Mononuclear cell (primary cell): ENCODE data around the gene PODXL2. TPM values are rescaled to one million over a fixed set of nuclear protein-coding genes. Genes with fewer than 3 reads are reported as not detected.

Experiments
- H3K27me3 ChIP-seq: 2 replicates; pipeline ENCODE4 v1.6.0; 2011; ENCODE audit warnings: low read length, control low read depth; ENCODE audit not compliant: insufficient read depth
- H3K4me1 ChIP-seq: 2 replicates; pipeline ENCODE4 v1.5.1; 2011; ENCODE audit warnings: mild to moderate bottlenecking, low read length, control low read depth; ENCODE audit not compliant: insufficient read depth
- H3K4me3 ChIP-seq: 2 replicates; pipeline ENCODE4 v1.5.1; 2011; ENCODE audit warnings: mild to moderate bottlenecking, low read length, moderate library complexity
- H3K9me3 ChIP-seq: 2 replicates; pipeline ENCODE4 v1.5.1; 2011; ENCODE audit warnings: low read depth, mild to moderate bottlenecking, control low read depth, low read length
- total RNA-seq: library from RNA; depleted of rRNA; stranded (reverse); fragments of >200 nt; gene quantifications from one replicate; pipeline ENCODE4 v1.2.3, GENCODE V29; 2012

PODXL2 gene
- total RNA-seq, 1 donor, result 1.9 TPM

DNA sequence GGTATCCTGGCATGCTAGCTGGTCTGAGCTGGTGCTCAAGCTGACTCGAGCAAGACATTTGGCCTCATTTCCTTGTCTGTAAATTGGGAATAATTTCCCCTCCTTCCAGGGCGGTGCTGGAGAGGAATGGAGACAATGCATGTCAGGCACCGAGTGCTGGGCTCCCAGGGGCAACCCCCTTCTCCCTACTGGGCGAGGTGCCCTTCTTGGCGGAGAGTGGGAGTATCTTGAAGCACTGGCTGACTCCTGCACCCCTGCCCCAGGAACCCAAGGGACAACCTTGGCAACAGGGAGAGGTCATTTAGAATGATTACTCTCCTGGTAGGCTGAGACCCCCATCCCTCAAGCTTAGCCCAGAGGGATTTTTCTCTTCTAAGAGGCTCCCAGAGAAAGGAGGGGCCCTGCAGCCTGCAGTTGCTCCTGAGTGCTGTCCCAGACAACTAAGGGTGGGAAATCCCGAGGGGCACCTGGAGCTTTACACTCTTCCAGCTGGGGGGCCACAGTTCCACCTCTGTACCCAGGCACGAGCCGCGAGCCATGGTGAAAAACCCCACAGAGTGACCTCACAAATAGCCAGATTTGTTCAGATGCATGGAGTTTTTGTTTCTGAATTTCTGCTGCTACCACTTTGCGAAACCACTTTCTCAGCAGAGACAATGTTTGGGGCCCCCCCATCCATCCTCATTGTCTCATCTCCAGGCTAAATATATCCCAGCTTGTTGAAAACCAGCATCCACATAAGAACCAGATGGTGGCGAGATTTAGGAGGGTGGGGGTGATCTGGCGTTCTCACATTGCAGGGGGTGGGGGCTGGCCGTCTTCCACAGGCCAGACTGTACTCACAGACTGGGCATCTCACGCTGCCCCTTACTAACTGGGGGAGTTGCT lies 88.6 kb downstream of the PODXL2 start:
- Histone ChIP-seq H3K4me3 (no peak overlapping the region), H3K27me3 (no peaks in the 10 kb centered on the region), H3K9me3 (no peaks in the 10 kb centered on the region), H3K4me1 (no peaks in the 10 kb centered on the region)

GRCh38 chr3:127718245-127718915 lies 89.4 kb downstream of the PODXL2 start:
- no peaks in the 10 kb centered on the region for H3K9me3 ChIP-seq
- H3K27me3 ChIP-seq, result no peaks in the 10 kb centered on the region
- no peak overlapping the region for H3K4me3 ChIP-seq
- H3K4me1 ChIP-seq, result no peaks in the 10 kb centered on the region

DNA sequence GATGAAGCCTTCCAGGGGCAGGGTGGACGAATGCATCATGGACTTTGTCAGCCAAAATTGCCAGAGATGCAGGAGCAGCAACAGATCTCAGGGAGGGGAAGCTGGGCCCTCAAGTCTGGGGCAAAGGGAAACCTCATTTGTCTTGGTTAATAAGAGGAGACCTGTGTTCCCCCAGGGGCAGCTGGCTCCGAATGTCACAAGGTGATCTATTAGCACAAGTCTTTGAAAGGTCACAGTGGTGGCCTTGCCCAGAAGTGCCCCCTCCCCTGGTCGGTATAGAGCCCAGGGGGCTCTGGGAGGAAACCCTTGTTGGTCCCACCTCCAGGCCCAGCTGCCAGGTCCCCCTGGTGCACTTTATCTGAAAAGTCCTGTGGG lies 89.9 kb downstream of the PODXL2 start:
- H3K27me3 ChIP-seq, result no peaks in the 10 kb centered on the region
- no peaks in the 10 kb centered on the region for H3K9me3 ChIP-seq
- H3K4me3 ChIP-seq, result no peak overlapping the region
- no peaks in the 10 kb centered on the region for H3K4me1 ChIP-seq

DNA sequence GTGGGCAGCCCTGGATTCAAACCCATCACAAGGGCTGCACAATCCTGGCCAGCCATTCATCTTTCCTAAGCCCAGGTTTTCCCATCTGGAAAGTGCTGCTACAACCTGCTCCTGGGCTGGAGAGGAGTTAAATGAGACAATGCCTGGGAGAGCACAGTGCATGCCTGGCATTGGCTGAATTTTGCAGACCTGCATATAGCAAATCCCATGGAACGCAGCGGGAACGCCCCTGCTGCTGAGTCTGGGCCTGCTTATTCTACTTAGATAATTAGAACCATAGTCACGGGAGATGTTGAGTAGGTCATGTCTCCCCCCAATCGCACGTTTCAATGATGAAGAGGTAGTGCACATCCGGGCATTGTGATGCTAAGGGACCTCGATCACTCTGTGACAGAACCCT lies 90.4 kb downstream of the PODXL2 start:
- no peaks in the 10 kb centered on the region for H3K4me1 ChIP-seq
- H3K27me3 ChIP-seq, result no peaks in the 10 kb centered on the region
- no peaks in the 10 kb centered on the region for H3K9me3 ChIP-seq
- no peak overlapping the region for H3K4me3 ChIP-seq

DNA sequence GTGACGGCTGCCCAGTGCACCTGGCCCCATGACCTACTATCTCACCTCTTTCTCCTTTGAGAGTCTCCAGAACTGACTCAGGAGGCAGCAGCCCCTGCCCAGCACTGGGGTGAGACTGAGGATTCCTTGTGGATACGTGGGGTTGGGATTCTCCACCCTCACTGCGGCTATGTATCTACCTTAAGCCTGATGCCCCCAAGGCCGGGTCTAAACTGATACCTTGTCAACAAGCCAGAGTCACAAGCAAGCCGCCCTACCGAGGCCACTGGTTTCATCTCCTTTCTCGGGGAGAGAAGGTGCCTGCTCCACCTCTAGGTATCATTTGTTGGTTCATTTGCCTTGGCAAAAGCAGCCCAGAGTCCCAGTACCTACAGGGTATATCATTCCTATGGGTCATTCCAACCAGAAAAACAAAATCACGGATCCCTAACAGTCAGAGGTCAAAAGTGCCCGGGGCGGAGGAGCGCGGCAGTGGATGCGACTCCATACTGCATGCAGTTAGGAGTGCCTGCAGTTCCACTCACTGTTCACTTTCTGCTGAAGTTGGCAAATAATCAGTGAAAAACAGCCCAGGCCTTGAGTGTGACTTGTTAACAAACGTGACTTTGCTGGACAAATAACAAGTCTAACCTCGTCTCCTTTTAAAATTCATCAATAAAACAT lies 91.3 kb downstream of the PODXL2 start:
- Histone ChIP-seq H3K9me3 (no peaks in the 10 kb centered on the region), H3K4me1 (no peaks in the 10 kb centered on the region), H3K27me3 (no peaks in the 10 kb centered on the region), H3K4me3 (no peak overlapping the region)

DNA sequence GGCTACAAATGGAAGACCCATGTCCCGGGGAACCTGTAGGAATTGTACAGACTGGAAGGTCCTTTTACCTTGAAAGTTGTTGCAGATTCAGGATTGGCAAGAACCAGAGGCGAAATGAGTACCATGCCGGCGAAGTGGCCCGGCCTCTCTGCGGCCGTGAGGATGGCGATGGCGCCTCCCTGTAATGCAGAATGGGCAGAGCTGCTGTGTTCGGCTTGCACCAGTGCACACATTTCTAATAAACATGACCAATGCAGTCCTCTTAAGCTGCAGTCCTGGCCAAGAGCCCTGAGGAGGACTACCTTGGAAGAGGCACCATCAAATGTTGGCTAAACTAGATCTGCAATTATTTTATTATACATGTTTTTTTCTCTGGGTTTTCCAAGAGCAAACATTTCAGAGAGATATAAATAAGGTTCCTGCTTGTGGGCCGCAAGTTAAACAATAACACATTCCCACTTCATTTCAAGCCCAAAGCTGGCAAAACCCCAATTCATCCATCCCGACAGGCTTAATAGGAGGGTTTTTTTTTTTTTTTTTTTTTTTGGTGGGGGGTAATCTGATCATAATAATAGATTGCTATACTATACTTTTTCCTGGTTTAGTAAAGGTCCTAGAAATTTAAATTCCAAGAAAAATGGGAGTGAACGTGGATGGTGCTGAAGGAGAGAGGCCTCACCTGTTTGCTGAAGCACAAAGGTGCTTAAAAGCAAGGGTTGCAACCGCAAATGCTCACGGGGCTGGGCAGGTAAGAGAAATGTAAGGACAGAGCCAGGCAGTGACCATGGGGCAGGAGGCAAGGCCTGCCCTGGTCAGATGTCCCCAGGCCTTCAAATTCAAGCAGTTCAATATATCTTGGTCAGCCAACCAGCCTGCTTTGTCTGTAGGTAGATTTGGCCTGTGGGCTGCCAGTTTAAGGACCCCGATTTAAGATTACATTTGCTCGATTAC lies 92.3 kb downstream of the PODXL2 start:
- H3K4me1 ChIP-seq, result no peaks in the 10 kb centered on the region
- H3K9me3 ChIP-seq, result no peaks in the 10 kb centered on the region
- H3K4me3 ChIP-seq, result no peak overlapping the region
- H3K27me3 ChIP-seq, result no peaks in the 10 kb centered on the region

DNA sequence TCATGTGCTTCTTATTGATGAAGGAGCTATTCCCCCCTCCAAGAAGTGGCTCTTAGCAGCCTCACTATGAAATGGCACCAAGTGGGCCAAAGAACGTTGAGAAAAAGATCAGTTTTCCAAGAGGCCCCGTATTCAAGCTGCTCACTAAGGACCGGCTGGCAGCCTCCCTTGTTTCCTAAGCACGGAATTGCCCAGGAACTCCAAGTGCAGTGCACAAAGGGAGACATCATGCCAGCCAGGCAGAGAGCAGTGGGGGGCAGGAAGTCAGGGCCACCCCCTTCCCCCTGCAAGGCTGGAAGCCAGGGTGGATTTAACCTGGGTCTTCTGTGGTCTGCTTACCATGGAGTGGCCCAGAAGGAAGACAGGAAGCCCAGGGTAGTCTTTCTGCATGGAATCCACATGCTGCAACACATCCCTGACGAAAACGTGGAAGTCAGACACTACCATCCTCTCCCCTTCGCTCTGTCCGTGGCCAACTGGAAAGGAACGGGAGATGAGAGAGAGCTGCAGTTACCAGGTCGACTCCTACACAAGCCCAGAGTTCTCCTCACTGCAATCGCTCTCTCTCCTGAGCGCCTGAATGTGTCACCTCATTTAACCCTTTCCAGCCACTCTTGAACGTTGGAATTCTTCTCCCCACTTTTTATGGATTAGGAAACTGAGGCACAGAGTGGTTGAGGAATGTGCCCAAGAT lies 93.3 kb downstream of the PODXL2 start:
- Histone ChIP-seq H3K27me3 (no peaks in the 10 kb centered on the region), H3K4me3 (no peak overlapping the region), H3K4me1 (no peaks in the 10 kb centered on the region), H3K9me3 (no peaks in the 10 kb centered on the region)

Other genes starting within 250 kb of the PODXL2 start
- 9.3 TPM for gene TPRA1, start 38.5 kb upstream of the PODXL2 start, total RNA-seq
- gene MCM2, start 30.8 kb upstream of the PODXL2 start, total RNA-seq, result 8.9 TPM
- gene ABTB1, start 43.8 kb downstream of the PODXL2 start, total RNA-seq, result 27.3 TPM
- 10.7 TPM for gene MGLL, start 193.3 kb downstream of the PODXL2 start, total RNA-seq